Bronchus fibroblast of lung (primary cell): ENCODE measurements around the gene ITGA3. TPM values are rescaled to one million over a fixed set of nuclear protein-coding genes. Genes with fewer than 3 reads are reported as not detected.

ENCODE experiments used
- total RNA-seq: library from RNA; depleted of rRNA; stranded (reverse); fragments of >200 nt; gene quantifications from 2 replicates; pipeline ENCODE4 v1.2.3, GENCODE V29; 2015

ITGA3 gene
- 219 and 249 TPM in 2 replicates for total RNA-seq

GRCh38 chr17:50055426-50056216, at the start of gene ITGA3:
TSS of gene ITGA3 (plus strand) at chr17:50056110. CDS start at chr17:50056440, 330 bp downstream.

GRCh38 chr17:50094753-50095619, 39.1 kb downstream of the ITGA3 start, which contains the start of gene PDK2:
TSS of gene PDK2 (plus strand) at chr17:50095351. CDS start at chr17:50095436, 85 bp downstream.

GRCh38 chr17:50129728-50130558, 74.0 kb downstream of the ITGA3 start, which contains the start of gene SAMD14:
TSS of gene SAMD14 (minus strand) at chr17:50130160. CDS start at chr17:50124959, 5,201 bp downstream.

Other genes starting within 250 kb of the ITGA3 start
- not detected in 2 replicates for gene TAC4, start 208.0 kb upstream of the ITGA3 start, total RNA-seq
- not detected in 2 replicates for gene DLX4, start 86.9 kb upstream of the ITGA3 start, total RNA-seq
- not detected in 2 replicates for gene DLX3, start 60.9 kb upstream of the ITGA3 start, total RNA-seq
- 10.0 and 11.3 TPM in 2 replicates for gene PDK2, start 39.2 kb downstream of the ITGA3 start, total RNA-seq
- 1.0 and 1.8 TPM in 2 replicates for gene SAMD14, start 74.0 kb downstream of the ITGA3 start, total RNA-seq
- gene PPP1R9B, start 94.6 kb downstream of the ITGA3 start, total RNA-seq, result 30.5 and 32.3 TPM in 2 replicates
- 0.15 TPM in 1 of 2 replicates, not detected in the other for gene SGCA, start 109.9 kb downstream of the ITGA3 start, total RNA-seq
- gene COL1A1, start 145.5 kb downstream of the ITGA3 start, total RNA-seq, result 924 and 938 TPM in 2 replicates
- under 0.01 and 0.15 TPM in 2 replicates for gene TMEM92, start 218.4 kb downstream of the ITGA3 start, total RNA-seq